Loucy (cell line): ENCODE measurements around the gene PKD1L1.

Source experiments
- H2AFZ ChIP-seq: fragments of 200-600 bp; sonication (generic); 2 replicates; pipeline ENCODE4 v1.6.0; 2016; ENCODE audit warnings: antibody characterized with exemption, mild to moderate bottlenecking, low read length, moderate library complexity
- H3F3A ChIP-seq: fragments of 200-600 bp; 2 replicates; pipeline ENCODE4 v1.6.0; 2016; ENCODE audit warnings: antibody characterized with exemption, low read depth, mild to moderate bottlenecking
- H3K27me3 ChIP-seq: fragments of 200-600 bp; sonication (generic); 2 replicates; pipeline ENCODE4 v1.6.1; 2014; ENCODE audit warnings: low read length, mild to moderate bottlenecking; ENCODE audit not compliant: insufficient read depth, poor library complexity, severe bottlenecking
- H3K36me3 ChIP-seq: fragments of 200-600 bp; sonication (generic); 2 replicates; pipeline ENCODE4 v1.6.1; 2016; ENCODE audit warnings: low read length; ENCODE audit not compliant: insufficient read depth
- H3K4me1 ChIP-seq: fragments of 200-600 bp; sonication (generic); 2 replicates; pipeline ENCODE4 v1.5.1; 2014; ENCODE audit warnings: low read length, mild to moderate bottlenecking; ENCODE audit not compliant: insufficient read depth, poor library complexity, severe bottlenecking
- H3K4me2 ChIP-seq: fragments of 200-600 bp; sonication (generic); 2 replicates; pipeline ENCODE4 v1.6.0; 2014; ENCODE audit warnings: antibody characterized with exemption, low read length, low read depth, mild to moderate bottlenecking; ENCODE audit not compliant: poor library complexity, severe bottlenecking
- H3K4me3 ChIP-seq: fragments of 200-600 bp; sonication (generic); 2 replicates; pipeline ENCODE4 v1.5.1; 2014; ENCODE audit warnings: low read length, mild to moderate bottlenecking, mixed read lengths; ENCODE audit not compliant: poor library complexity, severe bottlenecking
- H3K79me2 ChIP-seq: fragments of 200-600 bp; sonication (generic); 2 replicates; pipeline ENCODE4 v1.6.1; 2014; ENCODE audit warnings: low read length; ENCODE audit not compliant: insufficient read depth
- H3K9ac ChIP-seq: fragments of 200-600 bp; sonication (generic); 2 replicates; pipeline ENCODE4 v1.6.0; 2014; ENCODE audit warnings: mild to moderate bottlenecking, low read depth, low read length, moderate library complexity; ENCODE audit not compliant: poor library complexity, severe bottlenecking
- H3K9me2 ChIP-seq: fragments of 200-600 bp; sonication (generic); replicated peaks from 2 replicates; pipeline ENCODE4 v1.6.1; 2016; ENCODE audit warnings: low read depth, low read length, mixed read lengths
- H3K9me3 ChIP-seq: fragments of 200-600 bp; sonication (generic); 2 replicates; pipeline ENCODE4 v1.6.1; 2014; ENCODE audit warnings: mild to moderate bottlenecking, antibody characterized with exemption, low read length, low read depth; ENCODE audit not compliant: insufficient read depth
- H4K20me1 ChIP-seq: fragments of 200-600 bp; sonication (generic); 2 replicates; pipeline ENCODE4 v1.6.0; 2014; ENCODE audit warnings: antibody characterized with exemption, low read length, mild to moderate bottlenecking; ENCODE audit not compliant: insufficient read depth, poor library complexity, severe bottlenecking
- EZH2phosphoT487 ChIP-seq: fragments of 200-600 bp; IDR thresholded peaks from 2 replicates; pipeline ENCODE4 v1.6.1; 2018; ENCODE audit warnings: antibody characterized with exemption, mild to moderate bottlenecking, moderate library complexity, borderline replicate concordance
- TF ChIP-seq, protein P1 (sequence below): fragments of 200-600 bp; sonication (generic); conservative IDR thresholded peaks from 2 replicates; pipeline ENCODE4 v1.5.1; 2014; ENCODE audit warnings: mild to moderate bottlenecking, antibody characterized with exemption, low read length

Gene PKD1L1

GRCh38 chr7:47907981-47908616 is 40.2 kb downstream of the PKD1L1 start:
- Histone ChIP-seq H3K36me3 (no peaks in the 10 kb centered on the region), H3K79me2 (no peaks in the 10 kb centered on the region), H3K27me3 (no peaks in the 10 kb centered on the region), H3F3A (no peaks in the 10 kb centered on the region), H4K20me1 (no peaks in the 10 kb centered on the region), H3K4me1 (no peaks in the 10 kb centered on the region), H2AFZ (no peak overlapping the region), H3K4me2 (no peak overlapping the region), H3K9me2 (no peaks in the 10 kb centered on the region), H3K4me3 (no peak overlapping the region), H3K9ac (no peak overlapping the region), H3K9me3 (no peaks in the 10 kb centered on the region)
- no peak for TF ChIP-seq EZH2phosphoT487
- TF ChIP-seq, protein P1, sequence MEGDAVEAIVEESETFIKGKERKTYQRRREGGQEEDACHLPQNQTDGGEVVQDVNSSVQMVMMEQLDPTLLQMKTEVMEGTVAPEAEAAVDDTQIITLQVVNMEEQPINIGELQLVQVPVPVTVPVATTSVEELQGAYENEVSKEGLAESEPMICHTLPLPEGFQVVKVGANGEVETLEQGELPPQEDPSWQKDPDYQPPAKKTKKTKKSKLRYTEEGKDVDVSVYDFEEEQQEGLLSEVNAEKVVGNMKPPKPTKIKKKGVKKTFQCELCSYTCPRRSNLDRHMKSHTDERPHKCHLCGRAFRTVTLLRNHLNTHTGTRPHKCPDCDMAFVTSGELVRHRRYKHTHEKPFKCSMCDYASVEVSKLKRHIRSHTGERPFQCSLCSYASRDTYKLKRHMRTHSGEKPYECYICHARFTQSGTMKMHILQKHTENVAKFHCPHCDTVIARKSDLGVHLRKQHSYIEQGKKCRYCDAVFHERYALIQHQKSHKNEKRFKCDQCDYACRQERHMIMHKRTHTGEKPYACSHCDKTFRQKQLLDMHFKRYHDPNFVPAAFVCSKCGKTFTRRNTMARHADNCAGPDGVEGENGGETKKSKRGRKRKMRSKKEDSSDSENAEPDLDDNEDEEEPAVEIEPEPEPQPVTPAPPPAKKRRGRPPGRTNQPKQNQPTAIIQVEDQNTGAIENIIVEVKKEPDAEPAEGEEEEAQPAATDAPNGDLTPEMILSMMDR: no peak

- H3K9me2 ChIP-seq: no peaks in the 10 kb centered on the region
- H2AFZ ChIP-seq: no peak overlapping the region
- H3F3A ChIP-seq: no peaks in the 10 kb centered on the region
- H3K79me2 ChIP-seq: no peaks in the 10 kb centered on the region
- H3K4me3 ChIP-seq: no peak overlapping the region
- no peak overlapping the region for H3K4me2 ChIP-seq
- no peaks in the 10 kb centered on the region for H3K9me3 ChIP-seq
- H3K27me3 ChIP-seq: no peaks in the 10 kb centered on the region
- TF ChIP-seq, protein P1: no peak
- no peak for TF ChIP-seq EZH2phosphoT487
- no peaks in the 10 kb centered on the region for H3K4me1 ChIP-seq
- H3K9ac ChIP-seq: no peak overlapping the region
- no peaks in the 10 kb centered on the region for H4K20me1 ChIP-seq
- H3K36me3 ChIP-seq: no peaks in the 10 kb centered on the region
These were observed 41.4 kb downstream of the PKD1L1 start for GRCh38 chr7:47906883-47907282.

DNA sequence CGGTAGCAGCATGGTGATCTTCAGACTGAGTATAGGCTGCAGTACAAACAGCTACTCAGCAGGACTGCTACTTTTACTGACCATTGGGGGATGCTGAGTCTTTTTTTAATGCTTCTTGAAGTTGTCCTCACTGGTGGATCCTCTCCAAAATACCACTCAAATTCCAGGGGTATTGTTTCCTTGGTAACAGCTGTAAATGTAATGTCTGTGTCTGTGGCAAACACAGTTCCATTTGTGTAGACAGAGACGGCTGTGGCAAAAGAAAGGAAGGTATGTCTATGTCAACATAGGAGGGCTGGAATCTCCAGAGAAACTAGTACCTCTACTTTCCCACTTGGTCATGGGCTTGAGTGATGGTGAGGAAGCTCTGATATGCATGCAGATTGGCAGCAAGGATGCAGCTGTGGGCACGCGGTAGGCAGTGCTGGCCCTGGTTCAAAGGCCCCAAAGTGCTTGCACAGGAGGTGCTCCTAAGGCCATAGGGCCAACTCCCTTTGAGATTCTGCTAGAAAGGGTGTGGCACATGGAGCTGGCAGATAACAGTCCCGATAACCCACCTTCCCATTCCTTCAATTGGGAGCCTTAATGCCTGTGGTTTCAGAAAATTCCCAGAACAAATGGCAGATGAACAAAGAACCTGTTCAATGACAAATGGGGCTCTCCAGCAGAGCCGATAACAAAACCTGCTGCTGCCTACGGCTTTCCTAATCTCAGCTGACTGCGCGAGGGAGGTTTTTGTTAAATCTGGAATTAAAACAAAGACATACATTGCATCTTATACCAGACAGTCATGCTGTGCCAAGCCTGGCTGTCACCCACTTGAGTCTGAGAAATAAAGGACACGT is 43.0 kb downstream of the PKD1L1 start:
- H3F3A ChIP-seq: no peaks in the 10 kb centered on the region
- no peaks in the 10 kb centered on the region for H3K9me2 ChIP-seq
- H3K9ac ChIP-seq: no peak overlapping the region
- no peaks in the 10 kb centered on the region for H3K9me3 ChIP-seq
- H3K27me3 ChIP-seq: no peaks in the 10 kb centered on the region
- H3K4me2 ChIP-seq: no peak overlapping the region
- no peaks in the 10 kb centered on the region for H3K79me2 ChIP-seq
- H3K4me1 ChIP-seq: no peaks in the 10 kb centered on the region
- H3K4me3 ChIP-seq: no peak overlapping the region
- no peak for TF ChIP-seq EZH2phosphoT487
- TF ChIP-seq, protein P1: no peak
- no peaks in the 10 kb centered on the region for H4K20me1 ChIP-seq
- no peak overlapping the region for H2AFZ ChIP-seq
- H3K36me3 ChIP-seq: no peaks in the 10 kb centered on the region
